ENCODE measurements around the gene SPAG6.

SPAG6 gene

GRCh38 chr10:22437620-22438588, 92.6 kb downstream of the SPAG6 start:
- Histone ChIP-seq H3K27me3 (ENCODE audit: insufficient read depth, low read length) (peaks cover 84% of the 10 kb centered on the region), H3K27ac (ENCODE audit: low read depth, low read length) (no peak overlapping the region), H3K4me3 (ENCODE audit: low read length) (peak overlapping the region; percentile 65), H3K9me3 (ENCODE audit: insufficient read depth, low read depth, low read length) (no peaks in the 10 kb centered on the region), H3K4me1 (ENCODE audit: insufficient read depth, low read length) (peaks cover 21% of the 10 kb centered on the region), H3K36me3 (ENCODE audit: insufficient read depth, low read length) (no peaks in the 10 kb centered on the region), H3K9ac (ENCODE audit: low read depth, low read length) (peak overlapping the region; percentile 85)
- WGBS: 15% methylated on average over 27 of the region's 27 CpGs

- Histone ChIP-seq H3K9ac (ENCODE audit: low read depth, low read length) (no peak overlapping the region), H3K9me3 (ENCODE audit: insufficient read depth, low read depth, low read length) (no peaks in the 10 kb centered on the region), H3K27ac (ENCODE audit: low read depth, low read length) (no peak overlapping the region), H3K4me3 (ENCODE audit: low read length) (no peak overlapping the region), H3K27me3 (ENCODE audit: insufficient read depth, low read length) (peaks cover 84% of the 10 kb centered on the region), H3K36me3 (ENCODE audit: insufficient read depth, low read length) (no peaks in the 10 kb centered on the region), H3K4me1 (ENCODE audit: insufficient read depth, low read length) (peaks cover 20% of the 10 kb centered on the region)
- WGBS: 100% methylated on average over 1 of the region's 4 CpGs
Observed at GRCh38 chr10:22438711-22439110, 93.4 kb downstream of the SPAG6 start.

DNA sequence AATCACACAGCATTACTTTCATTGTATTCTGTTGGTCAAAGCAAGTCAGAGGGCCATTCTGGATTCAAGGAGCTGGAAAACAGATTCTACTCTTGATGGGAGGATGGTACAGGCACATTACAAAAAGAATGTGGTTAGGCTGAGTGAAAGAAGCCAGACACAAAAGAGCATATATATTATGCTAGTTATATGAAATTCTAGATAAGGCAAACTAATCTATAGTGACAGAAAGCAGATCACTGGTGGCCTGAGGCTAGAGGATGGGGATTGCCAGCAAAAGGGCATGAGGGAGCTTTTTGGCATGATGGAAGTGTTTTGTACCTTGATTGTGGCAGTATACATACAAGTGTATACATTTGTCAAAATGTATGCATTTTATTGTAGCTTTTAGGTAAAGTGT, 96.8 kb downstream of the SPAG6 start:
- no peak overlapping the region for H3K9ac ChIP-seq (ENCODE audit: low read depth, low read length)
- H3K4me1 ChIP-seq (ENCODE audit: insufficient read depth, low read length): peaks cover 12% of the 10 kb centered on the region
- H3K27ac ChIP-seq (ENCODE audit: low read depth, low read length): no peak overlapping the region
- H3K9me3 ChIP-seq (ENCODE audit: insufficient read depth, low read depth, low read length): no peaks in the 10 kb centered on the region
- H3K36me3 ChIP-seq (ENCODE audit: insufficient read depth, low read length): no peaks in the 10 kb centered on the region
- H3K4me3 ChIP-seq (ENCODE audit: low read length): no peak overlapping the region
- peaks cover 66% of the 10 kb centered on the region for H3K27me3 ChIP-seq (ENCODE audit: insufficient read depth, low read length)

GRCh38 chr10:22442468-22442867, 97.2 kb downstream of the SPAG6 start:
- Histone ChIP-seq H3K9ac (ENCODE audit: low read depth, low read length) (no peak overlapping the region), H3K27me3 (ENCODE audit: insufficient read depth, low read length) (peaks cover 62% of the 10 kb centered on the region), H3K9me3 (ENCODE audit: insufficient read depth, low read depth, low read length) (no peaks in the 10 kb centered on the region), H3K4me3 (ENCODE audit: low read length) (no peak overlapping the region), H3K36me3 (ENCODE audit: insufficient read depth, low read length) (no peaks in the 10 kb centered on the region), H3K27ac (ENCODE audit: low read depth, low read length) (no peak overlapping the region), H3K4me1 (ENCODE audit: insufficient read depth, low read length) (peaks cover 12% of the 10 kb centered on the region)
- WGBS: 87% methylated on average over 1 of the region's 1 CpG

DNA sequence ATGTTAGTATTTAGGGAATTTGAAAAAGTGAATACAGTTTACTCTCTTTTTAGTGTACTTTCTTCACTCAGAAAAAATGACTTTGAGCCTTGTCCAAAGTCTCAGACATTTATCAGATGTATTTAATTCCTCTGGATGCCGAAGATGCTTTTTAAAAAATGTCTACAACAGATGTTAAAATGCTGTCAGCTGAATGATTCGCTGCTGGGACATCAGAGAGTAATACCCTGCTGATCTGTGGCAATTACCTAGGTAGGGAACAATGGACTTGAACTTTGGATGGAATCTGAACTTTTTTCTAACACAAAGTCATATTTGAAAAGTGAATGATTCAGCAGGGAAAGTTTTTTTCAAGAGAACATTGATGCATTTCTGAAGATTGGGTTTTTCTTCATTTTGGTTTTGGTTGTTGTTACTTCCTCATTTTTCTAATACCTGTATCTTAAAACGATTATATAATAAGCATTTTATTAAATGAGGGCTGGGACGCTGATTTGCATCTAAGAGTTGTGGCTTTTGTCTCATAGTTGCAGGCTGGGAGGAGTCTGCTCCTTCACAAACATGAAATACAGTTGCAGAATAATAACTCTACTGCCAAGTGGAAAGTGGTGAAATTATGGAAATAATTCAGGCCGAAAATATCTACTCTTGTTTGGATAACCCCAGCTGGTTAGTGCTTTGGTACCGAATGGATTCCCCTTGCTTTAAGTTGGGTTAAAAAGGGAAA, 98.0 kb downstream of the SPAG6 start:
- no peak overlapping the region for H3K9ac ChIP-seq (ENCODE audit: low read depth, low read length)
- H3K9me3 ChIP-seq (ENCODE audit: insufficient read depth, low read depth, low read length): no peaks in the 10 kb centered on the region
- H3K36me3 ChIP-seq (ENCODE audit: insufficient read depth, low read length): no peaks in the 10 kb centered on the region
- H3K4me3 ChIP-seq (ENCODE audit: low read length): no peak overlapping the region
- 85% methylated on average over 4 of the region's 6 CpGs for WGBS
- H3K27ac ChIP-seq (ENCODE audit: low read depth, low read length): no peak overlapping the region
- H3K4me1 ChIP-seq (ENCODE audit: insufficient read depth, low read length): peaks cover 7% of the 10 kb centered on the region; the same call in 1 of the 2 replicates
- H3K27me3 ChIP-seq (ENCODE audit: insufficient read depth, low read length): peaks cover 53% of the 10 kb centered on the region

DNA sequence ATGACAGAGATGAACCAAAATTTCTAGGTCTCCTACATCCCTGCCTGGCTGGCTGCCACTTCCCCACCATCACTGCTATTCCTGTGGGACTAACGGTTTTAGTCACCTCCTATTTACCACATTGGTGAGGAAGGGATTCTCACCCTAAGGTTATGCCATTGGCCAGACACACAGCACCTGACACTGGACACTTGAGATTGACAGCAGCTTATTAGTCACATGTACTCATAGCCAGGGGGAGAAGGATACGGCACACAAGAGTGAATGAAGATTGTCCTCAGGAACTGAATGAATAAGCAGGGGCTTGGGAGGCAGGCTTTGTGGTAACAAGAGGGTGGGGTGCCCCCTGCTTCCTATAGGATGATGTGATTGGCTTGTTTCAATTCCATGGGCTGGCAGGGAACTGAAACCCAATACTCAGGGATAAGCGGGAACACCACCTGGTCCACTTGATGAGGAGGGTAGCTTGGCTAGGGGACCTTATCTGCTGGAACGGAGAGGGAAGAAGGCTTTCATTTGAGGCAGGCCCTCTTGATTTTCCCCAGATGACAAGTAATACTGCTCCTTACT, 99.0 kb downstream of the SPAG6 start:
- Histone ChIP-seq H3K27me3 (ENCODE audit: insufficient read depth, low read length) (peaks cover 43% of the 10 kb centered on the region), H3K9me3 (ENCODE audit: insufficient read depth, low read depth, low read length) (no peaks in the 10 kb centered on the region), H3K36me3 (ENCODE audit: insufficient read depth, low read length) (no peaks in the 10 kb centered on the region), H3K4me1 (ENCODE audit: insufficient read depth, low read length) (0 out of 2 replicates have a peak, but pooled peaks cover 4% of the 10 kb centered on the region), H3K9ac (ENCODE audit: low read depth, low read length) (no peak overlapping the region), H3K27ac (ENCODE audit: low read depth, low read length) (no peak overlapping the region), H3K4me3 (ENCODE audit: low read length) (no peak overlapping the region)
- 79% methylated on average over 4 of the region's 4 CpGs for WGBS

DNA sequence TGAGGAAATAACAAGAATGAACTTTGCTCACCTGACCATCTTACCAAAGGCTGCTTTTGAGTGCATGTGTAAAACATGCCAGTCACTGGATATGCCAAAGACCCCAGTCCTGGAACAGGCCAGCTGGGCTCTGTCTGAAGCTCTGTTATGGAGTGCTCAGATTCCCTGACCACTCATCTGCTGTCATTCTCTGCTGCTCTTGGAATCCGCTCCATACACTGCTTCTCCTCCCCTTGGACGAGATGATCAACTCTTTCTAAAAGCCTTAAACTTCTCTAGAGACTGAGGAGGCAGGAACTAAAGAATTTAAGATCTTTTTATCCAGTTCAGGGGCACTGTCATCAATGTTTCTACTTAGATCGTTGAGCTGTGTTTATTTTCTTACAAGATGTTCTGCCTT, 100.2 kb downstream of the SPAG6 start:
- no peaks in the 10 kb centered on the region for H3K4me1 ChIP-seq (ENCODE audit: insufficient read depth, low read length)
- no peak overlapping the region for H3K9ac ChIP-seq (ENCODE audit: low read depth, low read length)
- no peaks in the 10 kb centered on the region for H3K36me3 ChIP-seq (ENCODE audit: insufficient read depth, low read length)
- no peak overlapping the region for H3K4me3 ChIP-seq (ENCODE audit: low read length)
- H3K9me3 ChIP-seq (ENCODE audit: insufficient read depth, low read depth, low read length): no peaks in the 10 kb centered on the region
- no peak overlapping the region for H3K27ac ChIP-seq (ENCODE audit: low read depth, low read length)
- H3K27me3 ChIP-seq (ENCODE audit: insufficient read depth, low read length): peaks cover 31% of the 10 kb centered on the region
- WGBS: 90% methylated on average over 3 of the region's 3 CpGs

DNA sequence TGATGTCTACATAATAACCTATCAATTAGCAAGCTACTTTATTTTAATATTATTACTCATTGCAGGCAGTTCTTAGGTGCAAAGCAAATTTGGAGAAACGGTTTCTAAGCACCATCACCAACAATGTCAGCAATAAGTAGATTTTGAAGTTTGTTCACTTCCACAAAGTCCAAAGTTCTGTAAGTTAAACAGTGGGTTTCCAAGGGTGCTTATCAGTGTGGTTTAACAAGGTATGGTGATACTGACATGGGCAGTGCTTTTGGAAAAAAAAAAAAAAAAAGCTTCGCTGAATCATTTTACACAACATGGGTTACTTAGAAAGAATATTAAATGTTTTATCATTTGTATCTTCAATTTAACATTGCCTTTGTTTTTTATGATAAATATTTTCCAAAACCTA, 101.8 kb downstream of the SPAG6 start:
- no peak overlapping the region for H3K27ac ChIP-seq (ENCODE audit: low read depth, low read length)
- H3K4me3 ChIP-seq (ENCODE audit: low read length): no peak overlapping the region
- no peak overlapping the region for H3K9ac ChIP-seq (ENCODE audit: low read depth, low read length)
- no peaks in the 10 kb centered on the region for H3K36me3 ChIP-seq (ENCODE audit: insufficient read depth, low read length)
- no peaks in the 10 kb centered on the region for H3K9me3 ChIP-seq (ENCODE audit: insufficient read depth, low read depth, low read length)
- peaks cover 16% of the 10 kb centered on the region for H3K27me3 ChIP-seq (ENCODE audit: insufficient read depth, low read length)
- WGBS: 100% methylated on average over 1 of the region's 2 CpGs
- no peaks in the 10 kb centered on the region for H3K4me1 ChIP-seq (ENCODE audit: insufficient read depth, low read length)

- Histone ChIP-seq H3K9ac (ENCODE audit: low read depth, low read length) (no peak overlapping the region), H3K27me3 (ENCODE audit: insufficient read depth, low read length) (no peaks in the 10 kb centered on the region), H3K36me3 (ENCODE audit: insufficient read depth, low read length) (no peaks in the 10 kb centered on the region), H3K27ac (ENCODE audit: low read depth, low read length) (no peak overlapping the region), H3K9me3 (ENCODE audit: insufficient read depth, low read depth, low read length) (no peaks in the 10 kb centered on the region), H3K4me1 (ENCODE audit: insufficient read depth, low read length) (no peaks in the 10 kb centered on the region), H3K4me3 (ENCODE audit: low read length) (no peak overlapping the region)
- 98% methylated on average over 7 of the region's 7 CpGs for WGBS
Observed at GRCh38 chr10:22451346-22451745, 106.0 kb downstream of the SPAG6 start.

DNA sequence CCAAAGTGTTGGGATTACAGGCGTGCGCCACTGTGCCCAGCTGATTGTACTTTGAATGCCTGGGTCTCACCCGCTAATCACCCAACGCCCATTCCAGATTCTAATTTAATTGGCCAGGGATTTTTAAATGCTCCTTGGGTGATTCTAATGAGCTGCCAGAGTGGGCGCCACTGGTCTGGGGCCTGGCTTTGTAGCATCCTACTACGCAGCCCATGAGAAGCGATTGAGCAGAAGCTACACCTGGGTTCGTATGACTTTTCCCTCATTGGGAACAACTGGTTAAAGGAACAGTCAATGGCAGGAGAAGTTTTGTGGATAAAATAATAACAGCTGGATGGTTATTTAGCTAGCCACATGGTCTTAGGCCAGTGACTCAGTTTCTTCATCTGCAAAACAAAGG, 108.0 kb downstream of the SPAG6 start:
- no peaks in the 10 kb centered on the region for H3K36me3 ChIP-seq (ENCODE audit: insufficient read depth, low read length)
- no peak overlapping the region for H3K9ac ChIP-seq (ENCODE audit: low read depth, low read length)
- 97% methylated on average over 8 of the region's 8 CpGs for WGBS
- no peak overlapping the region for H3K27ac ChIP-seq (ENCODE audit: low read depth, low read length)
- no peaks in the 10 kb centered on the region for H3K4me1 ChIP-seq (ENCODE audit: insufficient read depth, low read length)
- no peaks in the 10 kb centered on the region for H3K9me3 ChIP-seq (ENCODE audit: insufficient read depth, low read depth, low read length)
- H3K27me3 ChIP-seq (ENCODE audit: insufficient read depth, low read length): no peaks in the 10 kb centered on the region
- H3K4me3 ChIP-seq (ENCODE audit: low read length): no peak overlapping the region

DNA sequence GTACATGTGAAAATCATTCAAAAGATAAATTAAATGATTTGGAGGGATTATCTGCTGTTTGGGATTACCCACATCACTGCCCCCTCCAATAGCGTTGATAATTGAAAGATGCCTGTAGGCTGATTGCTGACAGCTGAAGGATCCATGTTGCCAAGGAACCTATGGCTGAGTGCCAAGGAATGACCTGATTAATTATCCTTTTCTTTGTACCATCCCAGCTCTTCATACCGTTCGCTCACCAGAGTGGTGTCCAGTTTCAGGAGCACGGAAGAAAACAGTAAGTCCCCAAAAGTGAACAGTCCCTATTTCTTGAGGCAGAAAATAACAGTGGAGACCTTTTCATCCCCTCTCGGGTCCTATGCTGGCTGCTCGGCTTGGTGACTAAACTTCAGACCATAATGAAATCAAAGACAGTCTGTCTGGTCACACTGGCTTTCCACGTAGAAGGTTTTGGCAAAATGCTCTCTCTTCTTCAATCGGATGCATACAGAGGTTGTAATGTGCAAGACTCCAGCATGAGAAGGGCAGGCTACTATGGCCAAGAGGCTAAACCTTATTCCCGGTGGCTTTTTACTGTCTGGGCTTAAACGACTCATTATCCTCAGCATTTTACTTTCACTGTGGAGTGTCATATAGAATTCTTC, 108.8 kb downstream of the SPAG6 start:
- H3K9me3 ChIP-seq (ENCODE audit: insufficient read depth, low read depth, low read length): no peaks in the 10 kb centered on the region
- 90% methylated on average over 10 of the region's 10 CpGs for WGBS
- no peaks in the 10 kb centered on the region for H3K27me3 ChIP-seq (ENCODE audit: insufficient read depth, low read length)
- H3K36me3 ChIP-seq (ENCODE audit: insufficient read depth, low read length): no peaks in the 10 kb centered on the region
- no peaks in the 10 kb centered on the region for H3K4me1 ChIP-seq (ENCODE audit: insufficient read depth, low read length)
- no peak overlapping the region for H3K9ac ChIP-seq (ENCODE audit: low read depth, low read length)
- no peak overlapping the region for H3K27ac ChIP-seq (ENCODE audit: low read depth, low read length)
- H3K4me3 ChIP-seq (ENCODE audit: low read length): no peak overlapping the region
